HepG2 (cell line): ENCODE data around the gene SECTM1. TPM values are rescaled to one million over a fixed set of nuclear protein-coding genes. Genes with fewer than 3 reads are reported as not detected.

Experiments
- ARID2 ChIP-seq: sonication (generic); formaldehyde crosslinking; IDR thresholded peaks from 2 replicates; pipeline ENCODE4 v1.8.1; 2022; ENCODE audit warnings: mild to moderate bottlenecking, missing genetic modification reagents, borderline replicate concordance
- ASH2L ChIP-seq: fragments of 300-600, 200-600 bp; sonication (generic); IDR thresholded peaks from 2 replicates; pipeline ENCODE4 v1.7.0; 2017; ENCODE audit warnings: low read depth, mild to moderate bottlenecking, moderate library complexity, mixed read lengths, low read length; ENCODE audit not compliant: insufficient read length
- ATF1 ChIP-seq: IDR thresholded peaks from 2 replicates; pipeline ENCODE4 v1.6.1; 2016; ENCODE audit warnings: mild to moderate bottlenecking, control low read depth
- DMAP1 ChIP-seq: IDR thresholded peaks from 2 replicates; pipeline ENCODE4 v1.6.1; 2016
- EED ChIP-seq: sonication (generic); formaldehyde crosslinking; IDR thresholded peaks from 2 replicates; pipeline ENCODE4 v1.5.0; 2020; ENCODE audit warnings: mild to moderate bottlenecking, missing genetic modification reagents
- GLI4 ChIP-seq: sonication (generic); formaldehyde crosslinking; IDR thresholded peaks from 2 replicates; pipeline ENCODE4 v1.5.1; 2020; ENCODE audit warnings: missing genetic modification reagents, mild to moderate bottlenecking, moderate library complexity, borderline replicate concordance
- KAT8 ChIP-seq: IDR thresholded peaks from 2 replicates; pipeline ENCODE4 v1.6.1; 2016; ENCODE audit warnings: missing genetic modification reagents, missing compliant biosample characterization
- KDM3A ChIP-seq: IDR thresholded peaks from 2 replicates; pipeline ENCODE4 v1.6.1; 2018; ENCODE audit warnings: low read depth, missing compliant biosample characterization
- KLF9 ChIP-seq: IDR thresholded peaks from 2 replicates; pipeline ENCODE4 v1.6.1; 2016; ENCODE audit warnings: low read depth
- MBD4 ChIP-seq: IDR thresholded peaks from 2 replicates; pipeline ENCODE4 v1.6.1; 2012; ENCODE audit warnings: low read length, inconsistent platforms, borderline replicate concordance
- MTA3 ChIP-seq: sonication (generic); formaldehyde crosslinking; IDR thresholded peaks from 2 replicates; pipeline ENCODE4 v1.4.0; 2020; ENCODE audit warnings: missing genetic modification reagents
- PTBP1 ChIP-seq: fragments of 200-400 bp; formaldehyde crosslinking; IDR thresholded peaks from 2 replicates; pipeline ENCODE4 v1.6.1; 2018; ENCODE audit warnings: low read length, low read depth; ENCODE audit not compliant: poor library complexity, severe bottlenecking
- RCOR2 ChIP-seq: IDR thresholded peaks from 2 replicates; pipeline ENCODE4 v1.6.1; 2016; ENCODE audit warnings: missing biosample characterization, missing genetic modification reagents
- SAP130 ChIP-seq: IDR thresholded peaks from 2 replicates; pipeline ENCODE4 v1.6.1; 2016; ENCODE audit warnings: low read depth
- YEATS4 ChIP-seq: sonication (generic); formaldehyde crosslinking; IDR thresholded peaks from 2 replicates; pipeline ENCODE4 v1.4.0; 2020; ENCODE audit warnings: missing genetic modification reagents, borderline replicate concordance
- ZKSCAN8 ChIP-seq: IDR thresholded peaks from 2 replicates; pipeline ENCODE4 v1.6.1; 2016; ENCODE audit warnings: borderline replicate concordance, missing genetic modification reagents, missing compliant biosample characterization
- ZNF547 ChIP-seq: sonication (generic); formaldehyde crosslinking; IDR thresholded peaks from 2 replicates; pipeline ENCODE4 v1.5.1; 2020; ENCODE audit warnings: mild to moderate bottlenecking, missing genetic modification reagents
- polyA plus RNA-seq, 8 experiments: library from polyadenylated mRNA; depleted of rRNA in 3 of 8; stranded (reverse) in 7 of 8; unstranded in 1 of 8; fragments of >200 nt; fragmentation: Illumina TruSeq in 4 of 8; extraction: Trizol in 4 of 8; gene quantifications; 2 replicates each; pipeline versions ENCODE4 v1.2.1 to v1.2.3, GENCODE V29; 2011 to 2016; ENCODE audit warnings: low read depth in 4 of 8, missing spikeins in 1 of 8, mixed read lengths in 1 of 8; ENCODE audit not compliant: insufficient read depth in 1 of 8
- total RNA-seq, 5 experiments: library from RNA; depleted of rRNA; stranded (reverse); fragments of >200 nt; fragmentation: Illumina TruSeq; extraction: Trizol; gene quantifications; 2 replicates each; pipeline ENCODE4 v1.2.3, GENCODE V29; 2016; ENCODE audit warnings: low read depth in 1 of 5
- TF ChIP-seq, protein P1 (sequence below): sonication (generic); formaldehyde crosslinking; IDR thresholded peaks from 2 replicates; pipeline ENCODE4 v1.5.0; 2020; ENCODE audit warnings: mild to moderate bottlenecking, missing genetic modification reagents
- TF ChIP-seq, protein P2 (sequence below): sonication (generic); formaldehyde crosslinking; IDR thresholded peaks from 2 replicates; pipeline ENCODE4 v1.4.0; 2020; ENCODE audit warnings: mild to moderate bottlenecking, missing genetic modification reagents
- TF ChIP-seq, protein P3 (sequence below): sonication (generic); formaldehyde crosslinking; IDR thresholded peaks from 2 replicates; pipeline ENCODE4 v1.4.0; 2020; ENCODE audit warnings: low read depth, mild to moderate bottlenecking, missing genetic modification reagents
- TF ChIP-seq, protein P4 (sequence below): sonication (generic); formaldehyde crosslinking; IDR thresholded peaks from 2 replicates; pipeline ENCODE4 v1.5.0; 2020; ENCODE audit warnings: missing genetic modification reagents
- TF ChIP-seq, protein P5 (sequence below): IDR thresholded peaks from 2 replicates; pipeline ENCODE4 v1.6.1; 2018; ENCODE audit warnings: missing genetic modification reagents, mild to moderate bottlenecking, missing compliant biosample characterization
- TF ChIP-seq, protein P6 (sequence below): sonication (generic); formaldehyde crosslinking; IDR thresholded peaks from 2 replicates; pipeline ENCODE4 v1.5.1; 2020; ENCODE audit warnings: mild to moderate bottlenecking, missing genetic modification reagents, borderline replicate concordance

SECTM1 gene
- total and polyA plus RNA-seq, 2 of the 13 experiments (the other 11 are each of a cell fraction or from before 2014, with no cell fraction given): 3.5 to 5.3 TPM

DNA sequence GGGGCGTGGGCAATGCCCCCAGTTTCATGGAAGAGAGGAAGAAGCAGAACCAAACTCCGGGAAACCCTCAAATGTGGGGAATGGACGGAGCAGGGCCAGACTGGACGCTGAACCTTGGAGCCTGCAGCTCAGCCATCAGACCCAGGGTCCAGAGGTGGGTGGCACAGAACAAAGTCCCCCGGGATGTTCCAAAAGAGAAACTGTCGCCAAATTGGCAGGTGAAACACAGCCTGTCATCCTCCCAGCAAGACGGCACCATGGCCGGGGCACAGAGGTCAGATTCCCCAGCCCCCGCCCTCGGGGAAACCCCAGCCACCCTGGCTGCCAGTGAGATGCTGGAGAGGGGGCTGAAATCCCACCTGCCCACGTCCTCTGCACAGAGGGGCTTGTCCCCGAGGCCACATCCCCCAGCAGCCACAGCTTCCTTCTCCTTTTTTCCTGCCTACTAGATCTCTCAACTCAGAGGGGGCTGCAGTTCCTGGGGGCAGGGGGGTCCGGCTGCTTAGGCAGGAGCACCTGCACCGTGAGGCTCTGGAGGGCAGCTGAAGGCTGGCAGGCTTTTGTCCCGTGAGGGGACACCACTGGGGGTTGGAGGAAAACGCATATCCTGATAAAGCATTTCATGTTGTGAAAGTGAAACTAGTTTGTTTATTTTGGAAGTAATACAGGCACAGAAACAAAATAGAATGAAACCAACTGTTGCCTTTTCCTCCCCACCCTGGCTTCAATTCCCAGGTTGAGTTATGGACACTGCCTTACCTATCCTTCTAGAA, 1.2 kb upstream of the SECTM1 start (continued):
- TF ChIP-seq, protein P1, sequence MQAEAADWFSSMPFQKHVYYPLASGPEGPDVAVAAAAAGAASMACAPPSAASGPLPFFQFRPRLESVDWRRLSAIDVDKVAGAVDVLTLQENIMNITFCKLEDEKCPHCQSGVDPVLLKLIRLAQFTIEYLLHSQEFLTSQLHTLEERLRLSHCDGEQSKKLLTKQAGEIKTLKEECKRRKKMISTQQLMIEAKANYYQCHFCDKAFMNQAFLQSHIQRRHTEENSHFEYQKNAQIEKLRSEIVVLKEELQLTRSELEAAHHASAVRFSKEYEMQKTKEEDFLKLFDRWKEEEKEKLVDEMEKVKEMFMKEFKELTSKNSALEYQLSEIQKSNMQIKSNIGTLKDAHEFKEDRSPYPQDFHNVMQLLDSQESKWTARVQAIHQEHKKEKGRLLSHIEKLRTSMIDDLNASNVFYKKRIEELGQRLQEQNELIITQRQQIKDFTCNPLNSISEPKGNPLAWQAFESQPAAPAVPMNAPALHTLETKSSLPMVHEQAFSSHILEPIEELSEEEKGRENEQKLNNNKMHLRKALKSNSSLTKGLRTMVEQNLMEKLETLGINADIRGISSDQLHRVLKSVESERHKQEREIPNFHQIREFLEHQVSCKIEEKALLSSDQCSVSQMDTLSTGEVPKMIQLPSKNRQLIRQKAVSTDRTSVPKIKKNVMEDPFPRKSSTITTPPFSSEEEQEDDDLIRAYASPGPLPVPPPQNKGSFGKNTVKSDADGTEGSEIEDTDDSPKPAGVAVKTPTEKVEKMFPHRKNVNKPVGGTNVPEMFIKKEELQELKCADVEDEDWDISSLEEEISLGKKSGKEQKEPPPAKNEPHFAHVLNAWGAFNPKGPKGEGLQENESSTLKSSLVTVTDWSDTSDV: no peak
- TF ChIP-seq YEATS4 (peak; percentile 12; the same call in 1 of the 2 replicates), EED (CRISPR knock-in tag) (no peak), ZNF547 (peak; percentile 49; the same call in 1 of the 2 replicates), KAT8 (CRISPR knock-in tag) (no peak; the same call in 1 of the 2 replicates), PTBP1 (no peak), ZKSCAN8 (no peak), KLF9 (CRISPR knock-in tag) (no peak), SAP130 (CRISPR knock-in tag) (no peak; the same call in 1 of the 2 replicates), RCOR2 (CRISPR knock-in tag) (no peak), MTA3 (CRISPR knock-in tag) (no peak), ATF1 (no peak), GLI4 (CRISPR knock-in tag) (no peak), MBD4 (no peak), DMAP1 (CRISPR knock-in tag) (no peak), ASH2L (no peak), KDM3A (CRISPR knock-in tag) (no peak), ARID2 (no peak)
- TF ChIP-seq, protein P2, sequence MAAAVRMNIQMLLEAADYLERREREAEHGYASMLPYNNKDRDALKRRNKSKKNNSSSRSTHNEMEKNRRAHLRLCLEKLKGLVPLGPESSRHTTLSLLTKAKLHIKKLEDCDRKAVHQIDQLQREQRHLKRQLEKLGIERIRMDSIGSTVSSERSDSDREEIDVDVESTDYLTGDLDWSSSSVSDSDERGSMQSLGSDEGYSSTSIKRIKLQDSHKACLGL (CRISPR knock-in tag): no peak
- TF ChIP-seq, protein P3, sequence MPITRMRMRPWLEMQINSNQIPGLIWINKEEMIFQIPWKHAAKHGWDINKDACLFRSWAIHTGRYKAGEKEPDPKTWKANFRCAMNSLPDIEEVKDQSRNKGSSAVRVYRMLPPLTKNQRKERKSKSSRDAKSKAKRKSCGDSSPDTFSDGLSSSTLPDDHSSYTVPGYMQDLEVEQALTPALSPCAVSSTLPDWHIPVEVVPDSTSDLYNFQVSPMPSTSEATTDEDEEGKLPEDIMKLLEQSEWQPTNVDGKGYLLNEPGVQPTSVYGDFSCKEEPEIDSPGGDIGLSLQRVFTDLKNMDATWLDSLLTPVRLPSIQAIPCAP (CRISPR knock-in tag): peak; percentile 42; the same call in 1 of the 2 replicates
- TF ChIP-seq, protein P4, sequence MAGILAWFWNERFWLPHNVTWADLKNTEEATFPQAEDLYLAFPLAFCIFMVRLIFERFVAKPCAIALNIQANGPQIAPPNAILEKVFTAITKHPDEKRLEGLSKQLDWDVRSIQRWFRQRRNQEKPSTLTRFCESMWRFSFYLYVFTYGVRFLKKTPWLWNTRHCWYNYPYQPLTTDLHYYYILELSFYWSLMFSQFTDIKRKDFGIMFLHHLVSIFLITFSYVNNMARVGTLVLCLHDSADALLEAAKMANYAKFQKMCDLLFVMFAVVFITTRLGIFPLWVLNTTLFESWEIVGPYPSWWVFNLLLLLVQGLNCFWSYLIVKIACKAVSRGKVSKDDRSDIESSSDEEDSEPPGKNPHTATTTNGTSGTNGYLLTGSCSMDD (CRISPR knock-in tag): no peak
- TF ChIP-seq, protein P5, sequence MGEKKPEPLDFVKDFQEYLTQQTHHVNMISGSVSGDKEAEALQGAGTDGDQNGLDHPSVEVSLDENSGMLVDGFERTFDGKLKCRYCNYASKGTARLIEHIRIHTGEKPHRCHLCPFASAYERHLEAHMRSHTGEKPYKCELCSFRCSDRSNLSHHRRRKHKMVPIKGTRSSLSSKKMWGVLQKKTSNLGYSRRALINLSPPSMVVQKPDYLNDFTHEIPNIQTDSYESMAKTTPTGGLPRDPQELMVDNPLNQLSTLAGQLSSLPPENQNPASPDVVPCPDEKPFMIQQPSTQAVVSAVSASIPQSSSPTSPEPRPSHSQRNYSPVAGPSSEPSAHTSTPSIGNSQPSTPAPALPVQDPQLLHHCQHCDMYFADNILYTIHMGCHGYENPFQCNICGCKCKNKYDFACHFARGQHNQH (CRISPR knock-in tag): no peak
- TF ChIP-seq, protein P6, sequence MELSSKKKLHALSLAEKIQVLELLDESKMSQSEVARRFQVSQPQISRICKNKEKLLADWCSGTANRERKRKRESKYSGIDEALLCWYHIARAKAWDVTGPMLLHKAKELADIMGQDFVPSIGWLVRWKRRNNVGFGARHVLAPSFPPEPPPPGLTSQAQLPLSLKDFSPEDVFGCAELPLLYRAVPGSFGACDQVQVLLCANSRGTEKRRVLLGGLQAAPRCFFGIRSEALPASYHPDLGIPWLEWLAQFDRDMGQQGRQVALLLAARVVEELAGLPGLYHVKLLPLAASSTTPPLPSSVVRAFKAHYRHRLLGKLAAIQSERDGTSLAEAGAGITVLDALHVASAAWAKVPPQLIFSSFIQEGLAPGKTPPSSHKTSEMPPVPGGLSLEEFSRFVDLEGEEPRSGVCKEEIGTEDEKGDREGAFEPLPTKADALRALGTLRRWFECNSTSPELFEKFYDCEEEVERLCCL (CRISPR knock-in tag): no peak
